A549 (cell line): ENCODE data around the gene RBBP7.

Experiments used
- CBX2 ChIP-seq: fragments of 200-600 bp; sonication (generic); IDR thresholded peaks from 2 replicates; pipeline ENCODE4 v1.6.1; 2016; ENCODE audit warnings: low read depth, mild to moderate bottlenecking, borderline replicate concordance
- CHD2 ChIP-seq: fragments of 150-350 bp; IDR thresholded peaks from 2 replicates; pipeline ENCODE4 v1.6.1; 2014; ENCODE audit warnings: low read length; ENCODE audit not compliant: partially characterized antibody
- CTCF ChIP-seq: fragments of >200 bp; sonication (Bioruptor Twin); formaldehyde crosslinking; IDR thresholded peaks from 3 replicates; pipeline ENCODE4 v1.5.1; 2016
- EP300 ChIP-seq, 2 experiments: fragments of >200 bp; sonication (Bioruptor Twin); formaldehyde crosslinking; IDR thresholded peaks; 2 replicates in 1 of 2; 3 replicates in 1 of 2; pipeline ENCODE4 v1.6.1; 2016 to 2017
- FOSB ChIP-seq: fragments of 250-450 bp; sonication (Bioruptor Pico); IDR thresholded peaks from 2 replicates; pipeline ENCODE4 v1.5.0; 2020; ENCODE audit warnings: mild to moderate bottlenecking, moderate library complexity
- JUNB ChIP-seq: fragments of >200 bp; sonication (Bioruptor Twin); formaldehyde crosslinking; IDR thresholded peaks from 2 replicates; pipeline ENCODE4 v1.6.1; 2016
- KDM1A ChIP-seq: fragments of 200-600 bp; sonication (generic); IDR thresholded peaks from 2 replicates; pipeline ENCODE4 v1.6.1; 2016; ENCODE audit warnings: low read depth, mild to moderate bottlenecking
- MYC ChIP-seq: IDR thresholded peaks from 2 replicates; pipeline ENCODE4 v1.6.1; 2012; ENCODE audit warnings: mild to moderate bottlenecking, inconsistent platforms, low read length, improper control_type of control experiment, borderline replicate concordance
- PHF8 ChIP-seq: fragments of 200-600 bp; sonication (generic); IDR thresholded peaks from 2 replicates; pipeline ENCODE4 v1.6.1; 2016; ENCODE audit warnings: low read depth, mild to moderate bottlenecking, antibody characterized with exemption, moderate library complexity, borderline replicate concordance
- POLR2A ChIP-seq: IDR thresholded peaks from 2 replicates; pipeline ENCODE4 v1.6.1; 2012; ENCODE audit warnings: mild to moderate bottlenecking, low read length
- SMC3 ChIP-seq: fragments of >200 bp; sonication (Bioruptor Twin); formaldehyde crosslinking; IDR thresholded peaks from 3 replicates; pipeline ENCODE4 v1.6.1; 2018; ENCODE audit warnings: inconsistent platforms
- TP53 ChIP-seq: fragments of 250-450 bp; sonication (Bioruptor Pico); IDR thresholded peaks from 2 replicates; pipeline ENCODE4 v1.5.0; 2021; ENCODE audit warnings: mild to moderate bottlenecking, moderate library complexity

GRCh38 chrX:16825264-16826035, 44.7 kb downstream of the RBBP7 start:
- TF ChIP-seq CTCF (no peak), KDM1A (no peak), POLR2A (no peak), JUNB (no peak), CBX2 (no peak), TP53 (no peak), FOSB (no peak), SMC3 (no peak), CHD2 (no peak), EP300 (IDR thresholded peaks at IDR 0.05) (no peak), PHF8 (no peak), MYC (no peak)
